Left ventricle myocardium inferior (tissue), 1 donor: Measurements from ENCODE around the gene GCNT2. TPM values are rescaled to one million over a fixed set of nuclear protein-coding genes. Genes with fewer than 3 reads are reported as not detected.
"Not testable (repeated sequence)": the region's sequence is repeated elsewhere in the genome, so short reads cannot be mapped to it uniquely, and the experiment has no call there.

ENCODE experiments used
- DNase-seq: peaks from one replicate; pipeline ENCODE4 v3.0.0-alpha.2; 2020
- H3K27ac ChIP-seq: fragments of 200-600 bp; replicated peaks from 2 replicates; pipeline ENCODE4 v1.8.0; 2021
- H3K27me3 ChIP-seq: fragments of 200-600 bp; 2 replicates; pipeline ENCODE4 v1.8.0; 2021; ENCODE audit warnings: low read depth
- H3K36me3 ChIP-seq: fragments of 200-600 bp; 2 replicates; pipeline ENCODE4 v1.8.0; 2021
- H3K4me1 ChIP-seq: fragments of 200-600 bp; 2 replicates; pipeline ENCODE4 v1.8.0; 2021
- H3K4me3 ChIP-seq: fragments of 200-600 bp; 2 replicates; pipeline ENCODE4 v1.8.0; 2021; ENCODE audit warnings: mild to moderate bottlenecking, moderate library complexity
- H3K9me3 ChIP-seq: fragments of 200-600 bp; replicated peaks from 2 replicates; pipeline ENCODE4 v1.8.0; 2021
- CTCF ChIP-seq: fragments of 200-600 bp; IDR thresholded peaks from 2 replicates; pipeline ENCODE4 v1.8.0; 2021; ENCODE audit warnings: antibody characterized with exemption, mild to moderate bottlenecking, borderline replicate concordance
- intact Hi-C: fragments of 100-400 bp; cut with micrococcal nuclease; formaldehyde crosslinking; loops from one replicate; pipeline ENCODE4 v1.11.0; 2022
- total RNA-seq: library from RNA; stranded (reverse); fragmentation: NEBNext Ultra II Directional; extraction: Animal tissue kit (Norgen Biotek cat#: 25700); gene quantifications from one replicate; pipeline ENCODE4 v1.2.1, GENCODE V29; 2021
- donor health status: DM: no; HTN: yes; CAD: no; lungs with severe emphysema.

GCNT2 gene
- total RNA-seq, 1 donor from 2014 or later = 49.0 TPM

DNA sequence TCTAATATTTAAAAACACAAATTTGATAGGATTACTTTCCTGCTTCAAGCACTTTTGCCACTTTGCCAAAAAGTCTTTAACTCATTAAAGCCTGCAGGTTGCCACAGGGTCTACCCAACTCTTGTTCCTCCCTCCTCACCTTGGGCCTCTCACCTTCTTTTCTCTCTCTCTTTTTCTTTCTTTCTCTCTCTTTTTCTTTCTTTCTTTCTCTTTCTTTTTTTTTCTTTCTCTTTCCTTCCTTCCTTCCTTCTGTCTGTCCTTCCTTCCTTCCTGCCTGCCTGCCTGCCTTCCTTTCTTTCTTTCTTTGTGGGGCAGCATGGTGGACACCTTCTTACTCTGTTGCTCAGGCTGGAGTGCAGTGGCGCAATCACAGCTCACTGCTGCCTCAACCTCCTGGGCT lies 123.1 kb downstream of the GCNT2 start:
- no peak overlapping the region for H3K4me3 ChIP-seq
- intact Hi-C loops = no loop called here
- no peak for TF ChIP-seq CTCF
- DNase-seq = no peak
- H3K27ac ChIP-seq = no peak overlapping the region
- no peaks in the 10 kb centered on the region for H3K27me3 ChIP-seq
- no peaks in the 10 kb centered on the region for H3K4me1 ChIP-seq
- H3K36me3 ChIP-seq = no peaks in the 10 kb centered on the region
- no peaks in the 10 kb centered on the region for H3K9me3 ChIP-seq

DNA sequence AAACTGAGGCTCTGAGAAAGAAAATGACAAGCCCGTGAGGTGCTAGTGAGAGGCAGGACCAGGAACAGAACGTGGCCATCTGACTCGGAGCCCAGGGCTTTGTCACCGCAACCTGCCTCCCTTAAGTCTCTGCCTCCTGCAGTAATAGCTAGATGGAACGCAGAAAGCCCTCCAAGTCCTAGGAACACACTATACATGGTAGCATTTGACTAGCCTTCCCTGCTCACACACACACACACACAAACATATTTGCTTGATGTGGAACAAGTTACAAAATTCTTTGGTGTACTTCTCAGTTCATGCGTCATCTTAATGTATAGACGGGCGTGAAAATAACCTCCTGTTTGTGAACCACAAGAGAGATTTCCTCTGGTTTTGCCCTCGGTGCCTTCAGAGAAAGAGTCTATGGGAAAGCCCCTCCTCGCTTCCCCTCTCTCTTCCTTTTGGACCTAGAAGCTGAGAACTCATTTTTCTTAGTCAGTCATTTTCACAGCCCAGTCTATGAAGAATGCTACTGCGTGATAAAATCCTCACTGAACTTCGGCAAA lies 134.4 kb downstream of the GCNT2 start:
- no peak overlapping the region for H3K4me3 ChIP-seq
- H3K9me3 ChIP-seq = no peaks in the 10 kb centered on the region
- intact Hi-C loops = no loop called here
- no peak for TF ChIP-seq CTCF
- no peak for DNase-seq
- no peaks in the 10 kb centered on the region for H3K36me3 ChIP-seq
- peaks cover 15% of the 10 kb centered on the region for H3K27me3 ChIP-seq
- H3K4me1 ChIP-seq = no peaks in the 10 kb centered on the region
- H3K27ac ChIP-seq = no peak overlapping the region

DNA sequence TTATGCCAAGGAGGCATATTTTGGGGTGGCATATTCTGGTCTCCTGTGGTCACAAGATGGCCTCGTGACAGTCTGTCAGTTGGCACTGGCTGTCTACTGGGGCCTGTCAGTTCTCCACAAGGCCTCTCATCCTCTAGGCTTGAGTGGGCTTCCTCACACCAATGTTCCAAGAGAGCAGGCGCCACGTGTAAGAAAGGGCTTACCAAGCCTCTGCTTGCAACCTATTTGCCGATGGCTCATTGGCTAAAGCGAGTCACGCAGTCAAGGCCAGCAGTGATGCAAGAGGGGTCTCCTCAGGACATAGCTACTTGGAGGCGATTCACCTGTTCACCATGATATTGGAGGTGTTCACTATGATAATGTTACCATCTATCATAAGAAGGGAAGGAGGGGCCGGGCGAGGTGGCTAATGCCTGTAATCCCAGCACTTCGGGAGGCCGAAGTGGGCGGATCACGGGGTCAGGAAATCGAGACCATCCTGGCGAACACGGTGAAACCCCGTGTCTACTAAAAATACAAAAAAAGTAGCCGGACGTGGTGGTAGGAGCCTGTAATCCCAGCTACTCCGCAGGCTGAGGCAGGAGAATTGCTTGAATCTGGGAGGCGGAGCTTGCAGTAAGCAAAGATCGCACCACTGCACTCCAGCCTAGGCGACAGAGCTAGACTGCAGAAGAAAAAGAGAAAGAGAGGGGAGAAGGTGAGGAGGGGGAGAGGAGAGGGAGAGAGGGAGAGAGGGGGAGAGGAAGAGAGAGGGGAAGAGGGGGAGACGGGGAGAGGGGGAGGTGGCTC lies 138.0 kb downstream of the GCNT2 start:
- Histone ChIP-seq H3K4me3 (peak overlapping the region; percentile 52), H3K27ac (no peak overlapping the region), H3K36me3 (no peaks in the 10 kb centered on the region), H3K4me1 (no peaks in the 10 kb centered on the region), H3K27me3 (peaks cover 14% of the 10 kb centered on the region), H3K9me3 (no peaks in the 10 kb centered on the region)
- no peak for TF ChIP-seq CTCF
- intact Hi-C loops = no loop called here
- DNase-seq = no peak

DNA sequence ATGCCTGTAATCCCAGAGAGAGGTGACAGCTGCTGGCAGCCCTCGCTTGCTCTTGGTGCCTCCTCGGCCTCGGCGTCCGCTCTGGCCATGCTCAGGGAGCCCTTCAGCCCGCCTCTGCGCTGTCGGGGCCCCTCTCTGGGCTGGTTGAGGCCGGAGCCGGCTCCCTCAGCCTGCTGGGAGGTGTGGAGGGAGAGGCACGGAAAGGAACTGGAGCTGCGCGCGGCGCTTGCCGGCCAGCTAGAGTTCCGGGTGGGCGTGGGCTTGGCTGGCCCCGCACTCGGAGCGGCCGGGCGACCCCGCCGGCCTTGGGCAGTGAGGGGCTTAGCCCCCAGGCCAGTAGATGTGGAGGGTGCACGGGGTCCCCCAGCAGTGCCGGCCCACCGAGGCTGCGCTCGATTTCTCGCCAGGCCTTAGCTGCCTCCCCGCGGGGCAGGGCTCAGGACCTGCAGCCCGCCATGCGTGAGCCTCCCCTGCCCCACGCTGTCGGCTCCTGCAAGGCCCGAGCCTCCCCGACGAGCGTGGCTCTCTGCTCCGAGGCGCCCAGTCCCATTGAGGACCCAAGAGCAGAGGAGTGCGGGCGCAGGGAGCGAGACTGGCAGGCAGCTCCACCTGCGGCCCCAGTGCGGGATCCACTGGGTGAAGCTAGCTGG lies 138.7 kb downstream of the GCNT2 start:
- H3K27ac ChIP-seq = no peak overlapping the region
- peaks cover 8% of the 10 kb centered on the region for H3K27me3 ChIP-seq
- no peaks in the 10 kb centered on the region for H3K4me1 ChIP-seq
- peak overlapping the region; percentile 52 for H3K4me3 ChIP-seq
- intact Hi-C loops = no loop called here
- no peaks in the 10 kb centered on the region for H3K36me3 ChIP-seq
- no peak for TF ChIP-seq CTCF
- peak; percentile 16 for DNase-seq
- peaks cover 7% of the 10 kb centered on the region for H3K9me3 ChIP-seq

DNA sequence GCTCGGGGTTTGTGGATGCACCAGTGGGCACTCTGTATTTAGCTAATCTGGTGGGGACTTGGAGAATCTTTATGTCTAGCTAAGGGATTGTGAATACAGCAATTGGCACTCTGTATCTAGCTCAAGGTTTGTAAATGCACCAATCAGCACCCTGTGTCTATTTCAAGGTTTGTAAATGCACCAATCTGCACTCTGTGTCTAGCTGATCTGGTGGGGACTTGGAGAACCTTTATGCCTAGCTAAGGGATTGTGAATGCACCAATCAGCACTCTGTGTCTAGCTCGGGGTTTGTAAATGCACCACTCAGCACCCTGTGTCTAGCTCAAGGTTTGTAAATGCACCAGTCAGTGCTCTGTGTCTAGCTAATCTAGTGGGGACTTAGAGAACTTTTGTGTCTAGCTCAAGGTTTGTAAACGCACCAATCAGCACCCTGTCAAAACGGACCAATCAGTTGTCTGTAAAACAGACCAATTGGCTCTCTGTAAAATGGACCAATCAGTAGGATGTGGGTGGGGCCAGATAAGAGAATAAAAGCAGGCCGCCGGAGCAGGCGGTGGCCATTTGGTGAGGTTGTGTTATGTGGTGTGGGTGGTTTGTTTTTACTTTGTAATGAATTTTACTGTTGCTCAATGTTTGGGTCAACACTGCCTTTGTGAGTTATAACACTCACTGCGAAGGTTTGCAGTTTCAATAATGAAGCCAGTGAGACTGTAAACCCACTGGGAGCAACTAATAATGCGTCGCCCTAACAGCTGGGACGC lies 139.5 kb downstream of the GCNT2 start:
- H3K27me3 ChIP-seq, H3K4me3 ChIP-seq, H3K4me1 ChIP-seq: not testable (repeated sequence)

More for the DNA sequence above, 139.5 kb downstream of the GCNT2 start:
- H3K27ac ChIP-seq, intact Hi-C loops, DNase-seq, H3K36me3 ChIP-seq: not testable (repeated sequence)
- peaks cover 10% of the 10 kb centered on the region for H3K9me3 ChIP-seq
